PFSK-1 (cell line): ENCODE measurements around the gene PLSCR3.

Experiments
- FOXP2 ChIP-seq: optimal IDR thresholded peaks from 2 replicates; pipeline ENCODE3; 2011; ENCODE audit warnings: borderline replicate concordance, control low read depth, inconsistent platforms; ENCODE audit not compliant: insufficient read depth; ENCODE audit errors: extremely low read length, extremely low read depth
- POLR2AphosphoS5 ChIP-seq: IDR thresholded peaks from 2 replicates; pipeline ENCODE4 v1.6.1; 2012; ENCODE audit warnings: low read depth, mild to moderate bottlenecking, control low read depth, low read length, moderate library complexity
- SIN3A ChIP-seq: IDR thresholded peaks from 2 replicates; pipeline ENCODE4 v1.6.1; 2012; ENCODE audit warnings: mild to moderate bottlenecking, low read length, moderate library complexity, borderline replicate concordance; ENCODE audit not compliant: insufficient read depth
- TAF1 ChIP-seq: IDR thresholded peaks from 2 replicates; pipeline ENCODE4 v1.6.1; 2012; ENCODE audit warnings: low read length, control low read depth, borderline replicate concordance; ENCODE audit not compliant: insufficient read depth
- TF ChIP-seq, protein P1 (sequence below), 2 experiments: IDR thresholded peaks; 2 replicates each; pipeline versions ENCODE4 v1.6.1 to v1.8.0; 2011 to 2012; ENCODE audit warnings: low read depth in 2 of 2, low read length in 2 of 2, control low read depth in 1 of 2, inconsistent platforms in 1 of 2, mild to moderate bottlenecking in 1 of 2, moderate library complexity in 1 of 2; ENCODE audit not compliant: insufficient read depth in 1 of 2

- TF ChIP-seq SIN3A (no peak), TAF1 (no peak), POLR2AphosphoS5 (no peak), FOXP2 (no peak)
- TF ChIP-seq, protein P1, sequence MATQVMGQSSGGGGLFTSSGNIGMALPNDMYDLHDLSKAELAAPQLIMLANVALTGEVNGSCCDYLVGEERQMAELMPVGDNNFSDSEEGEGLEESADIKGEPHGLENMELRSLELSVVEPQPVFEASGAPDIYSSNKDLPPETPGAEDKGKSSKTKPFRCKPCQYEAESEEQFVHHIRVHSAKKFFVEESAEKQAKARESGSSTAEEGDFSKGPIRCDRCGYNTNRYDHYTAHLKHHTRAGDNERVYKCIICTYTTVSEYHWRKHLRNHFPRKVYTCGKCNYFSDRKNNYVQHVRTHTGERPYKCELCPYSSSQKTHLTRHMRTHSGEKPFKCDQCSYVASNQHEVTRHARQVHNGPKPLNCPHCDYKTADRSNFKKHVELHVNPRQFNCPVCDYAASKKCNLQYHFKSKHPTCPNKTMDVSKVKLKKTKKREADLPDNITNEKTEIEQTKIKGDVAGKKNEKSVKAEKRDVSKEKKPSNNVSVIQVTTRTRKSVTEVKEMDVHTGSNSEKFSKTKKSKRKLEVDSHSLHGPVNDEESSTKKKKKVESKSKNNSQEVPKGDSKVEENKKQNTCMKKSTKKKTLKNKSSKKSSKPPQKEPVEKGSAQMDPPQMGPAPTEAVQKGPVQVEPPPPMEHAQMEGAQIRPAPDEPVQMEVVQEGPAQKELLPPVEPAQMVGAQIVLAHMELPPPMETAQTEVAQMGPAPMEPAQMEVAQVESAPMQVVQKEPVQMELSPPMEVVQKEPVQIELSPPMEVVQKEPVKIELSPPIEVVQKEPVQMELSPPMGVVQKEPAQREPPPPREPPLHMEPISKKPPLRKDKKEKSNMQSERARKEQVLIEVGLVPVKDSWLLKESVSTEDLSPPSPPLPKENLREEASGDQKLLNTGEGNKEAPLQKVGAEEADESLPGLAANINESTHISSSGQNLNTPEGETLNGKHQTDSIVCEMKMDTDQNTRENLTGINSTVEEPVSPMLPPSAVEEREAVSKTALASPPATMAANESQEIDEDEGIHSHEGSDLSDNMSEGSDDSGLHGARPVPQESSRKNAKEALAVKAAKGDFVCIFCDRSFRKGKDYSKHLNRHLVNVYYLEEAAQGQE (IDR thresholded peaks at IDR 0.05; ENCODE audit: insufficient read depth in 1 of 2, low read depth in 2 of 2, low read length in 2 of 2), result no peak
These were observed 3.0 kb downstream of the PLSCR3 start for GRCh38 chr17:7391307-7391706.
